Peyer's patch (tissue), 4 donors: ENCODE results near the gene RXRA. TPM values are rescaled to one million over a fixed set of nuclear protein-coding genes. Genes with fewer than 3 reads are reported as not detected.

Experiments
- DNase-seq, 3 donors: peaks; one replicate each; pipeline ENCODE4 v3.0.0-alpha.2; 2017 to 2019
- H3K27ac ChIP-seq, 4 donors: fragments of 200-600 bp; sonication (generic); one replicate each; pipeline ENCODE4 v1.5.1; 2016 to 2019
- H3K27me3 ChIP-seq, 2 donors: fragments of 200-600 bp; sonication (generic); one replicate each; pipeline ENCODE4 v1.5.1; 2019
- H3K36me3 ChIP-seq, 3 donors: fragments of 200-600 bp; sonication (generic); one replicate each; pipeline ENCODE4 v1.5.1; 2016 to 2019
- H3K4me1 ChIP-seq, 4 donors: fragments of 200-600 bp; sonication (generic); one replicate each; pipeline ENCODE4 v1.5.1; 2016 to 2019
- H3K4me3 ChIP-seq, 4 donors: fragments of 200-600 bp; sonication (generic); 1 replicate in 3 of 4; 2 replicates in 1 of 4; pipeline ENCODE4 v1.5.1; 2016 to 2019; ENCODE audit warnings: mild to moderate bottlenecking in 1 of 4
- H3K9me3 ChIP-seq, 4 donors: fragments of 200-600 bp; sonication (generic); one replicate each; pipeline ENCODE4 v1.5.1; 2016 to 2019; ENCODE audit warnings: mild to moderate bottlenecking in 1 of 4
- POLR2A ChIP-seq, 2 donors: fragments of 450-650 bp; IDR thresholded peaks; one replicate each; pipeline ENCODE4 v1.5.1; 2017; ENCODE audit warnings: antibody characterized with exemption in 2 of 2, mild to moderate bottlenecking in 2 of 2, moderate library complexity in 2 of 2
- total RNA-seq, 4 donors: library from RNA; depleted of rRNA; stranded (reverse); fragments of >200 nt; gene quantifications; one replicate each; pipeline ENCODE4 v1.1.0, GENCODE V29; 2016
- TF ChIP-seq, protein P1 (sequence below), 6 experiments: fragments of 450-650 bp in 4 of 6; fragments of 200-600 bp in 2 of 6; sonication (generic) in 1 of 6; IDR thresholded peaks; one replicate each; pipeline ENCODE4 v1.5.1; 2017 to 2019; ENCODE audit warnings: antibody characterized with exemption in 6 of 6, mild to moderate bottlenecking in 3 of 6, moderate library complexity in 1 of 6

Gene RXRA
- total RNA-seq, 4 donors from 2014 or later, result 54.5 to 83.6 (median 65.4) TPM

DNA sequence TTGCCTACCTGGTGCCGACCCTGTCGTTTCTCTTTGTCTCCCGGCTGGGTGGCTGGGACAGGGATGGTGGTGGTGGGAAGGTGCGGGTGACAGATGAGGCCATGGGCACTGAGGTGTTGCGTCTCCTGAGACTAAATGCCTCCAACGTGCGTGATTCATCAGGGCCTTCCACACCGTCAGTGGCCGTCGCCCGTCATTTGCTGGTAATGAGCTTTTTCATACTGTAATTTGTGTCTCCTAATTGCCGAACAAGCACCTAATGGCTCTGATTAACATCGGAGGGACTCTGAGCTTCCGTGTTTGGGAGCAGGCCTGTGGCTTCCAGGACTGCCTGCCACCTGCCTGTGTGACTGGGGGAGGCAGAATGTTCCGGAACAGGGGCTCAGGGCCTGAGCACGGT is 35.2 kb downstream of the RXRA start:
- no peaks in the 10 kb centered on the region for H3K27me3 ChIP-seq
- peak overlapping the region in 1 of 4 donors; percentile 11 for H3K27ac ChIP-seq
- no peaks in the 10 kb centered on the region for H3K36me3 ChIP-seq
- peaks cover 0 to 88% (median 9%) of the 10 kb centered on the region in 4 donors for H3K4me1 ChIP-seq
- H3K9me3 ChIP-seq, result no peaks in the 10 kb centered on the region
- TF ChIP-seq POLR2A (IDR thresholded peaks at IDR 0.05), result no peak
- TF ChIP-seq, protein P1, sequence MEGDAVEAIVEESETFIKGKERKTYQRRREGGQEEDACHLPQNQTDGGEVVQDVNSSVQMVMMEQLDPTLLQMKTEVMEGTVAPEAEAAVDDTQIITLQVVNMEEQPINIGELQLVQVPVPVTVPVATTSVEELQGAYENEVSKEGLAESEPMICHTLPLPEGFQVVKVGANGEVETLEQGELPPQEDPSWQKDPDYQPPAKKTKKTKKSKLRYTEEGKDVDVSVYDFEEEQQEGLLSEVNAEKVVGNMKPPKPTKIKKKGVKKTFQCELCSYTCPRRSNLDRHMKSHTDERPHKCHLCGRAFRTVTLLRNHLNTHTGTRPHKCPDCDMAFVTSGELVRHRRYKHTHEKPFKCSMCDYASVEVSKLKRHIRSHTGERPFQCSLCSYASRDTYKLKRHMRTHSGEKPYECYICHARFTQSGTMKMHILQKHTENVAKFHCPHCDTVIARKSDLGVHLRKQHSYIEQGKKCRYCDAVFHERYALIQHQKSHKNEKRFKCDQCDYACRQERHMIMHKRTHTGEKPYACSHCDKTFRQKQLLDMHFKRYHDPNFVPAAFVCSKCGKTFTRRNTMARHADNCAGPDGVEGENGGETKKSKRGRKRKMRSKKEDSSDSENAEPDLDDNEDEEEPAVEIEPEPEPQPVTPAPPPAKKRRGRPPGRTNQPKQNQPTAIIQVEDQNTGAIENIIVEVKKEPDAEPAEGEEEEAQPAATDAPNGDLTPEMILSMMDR (IDR thresholded peaks at IDR 0.05), result no peak
- no peak overlapping the region for H3K4me3 ChIP-seq
- DNase-seq, result no peak

DNA sequence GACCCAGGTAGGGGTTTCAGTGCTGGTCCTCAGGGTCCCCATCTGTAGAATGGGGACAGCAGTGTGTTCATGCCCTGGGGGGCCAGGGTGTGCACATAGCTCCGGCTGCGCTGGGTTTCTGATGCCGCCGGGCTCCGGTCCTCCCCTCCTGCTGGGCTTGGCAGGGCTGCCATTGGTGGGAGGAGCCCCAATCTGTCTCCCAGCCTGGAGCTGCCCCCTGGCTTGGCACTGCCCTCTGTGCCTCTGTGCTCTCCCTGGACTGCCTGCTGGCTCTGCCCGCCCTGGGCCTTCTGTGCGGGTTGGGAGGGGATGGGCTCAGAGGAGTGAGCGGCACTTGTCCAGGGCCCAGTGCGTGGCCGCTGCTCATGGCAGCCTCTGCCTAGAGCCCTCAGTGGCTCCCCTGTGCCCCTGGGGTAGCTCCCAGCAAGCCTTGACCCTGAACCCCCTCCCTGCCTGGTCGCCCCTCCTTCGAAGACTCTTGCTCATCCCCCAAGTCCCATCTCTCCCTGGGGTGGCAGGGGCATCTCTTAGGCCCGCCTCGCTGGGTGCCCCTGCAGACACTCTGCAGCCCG is 35.7 kb downstream of the RXRA start:
- DNase-seq, result no peak
- TF ChIP-seq, protein P1 (IDR thresholded peaks at IDR 0.05), result no peak
- no peak for TF ChIP-seq POLR2A (IDR thresholded peaks at IDR 0.05)
- Histone ChIP-seq H3K4me1 (peaks cover 0 to 88% (median 12%) of the 10 kb centered on the region in 4 donors), H3K36me3 (no peaks in the 10 kb centered on the region), H3K9me3 (no peaks in the 10 kb centered on the region), H3K4me3 (no peak overlapping the region), H3K27ac (no peak overlapping the region), H3K27me3 (no peaks in the 10 kb centered on the region)

DNA sequence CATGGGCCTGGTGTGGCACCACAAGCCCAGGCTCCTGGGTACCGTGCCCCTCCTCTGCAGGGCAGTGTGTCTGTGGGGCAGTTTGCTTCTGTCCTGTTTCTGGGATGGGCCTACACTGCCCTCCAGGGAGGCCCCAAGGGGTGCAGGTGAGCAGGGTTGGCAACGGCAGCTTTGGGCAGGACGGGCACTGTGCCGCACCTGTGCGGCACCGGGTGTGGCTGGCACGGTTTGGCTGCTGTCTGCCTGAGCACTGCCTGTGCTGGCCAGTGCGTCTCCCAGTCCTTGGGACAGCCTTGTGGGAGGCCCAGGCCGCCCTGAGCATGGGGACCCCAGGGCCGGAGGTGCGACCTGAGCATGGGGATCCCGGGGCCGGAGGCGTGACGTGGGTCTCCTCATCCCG is 37.2 kb downstream of the RXRA start:
- H3K27me3 ChIP-seq, result no peaks in the 10 kb centered on the region
- no peaks in the 10 kb centered on the region for H3K9me3 ChIP-seq
- no peak for DNase-seq
- H3K36me3 ChIP-seq, result no peaks in the 10 kb centered on the region
- no peak overlapping the region for H3K27ac ChIP-seq
- H3K4me3 ChIP-seq, result no peak overlapping the region
- TF ChIP-seq POLR2A (IDR thresholded peaks at IDR 0.05), result no peak
- TF ChIP-seq, protein P1 (IDR thresholded peaks at IDR 0.05), result no peak
- H3K4me1 ChIP-seq, result peaks cover 0 to 88% (median 13%) of the 10 kb centered on the region in 4 donors

DNA sequence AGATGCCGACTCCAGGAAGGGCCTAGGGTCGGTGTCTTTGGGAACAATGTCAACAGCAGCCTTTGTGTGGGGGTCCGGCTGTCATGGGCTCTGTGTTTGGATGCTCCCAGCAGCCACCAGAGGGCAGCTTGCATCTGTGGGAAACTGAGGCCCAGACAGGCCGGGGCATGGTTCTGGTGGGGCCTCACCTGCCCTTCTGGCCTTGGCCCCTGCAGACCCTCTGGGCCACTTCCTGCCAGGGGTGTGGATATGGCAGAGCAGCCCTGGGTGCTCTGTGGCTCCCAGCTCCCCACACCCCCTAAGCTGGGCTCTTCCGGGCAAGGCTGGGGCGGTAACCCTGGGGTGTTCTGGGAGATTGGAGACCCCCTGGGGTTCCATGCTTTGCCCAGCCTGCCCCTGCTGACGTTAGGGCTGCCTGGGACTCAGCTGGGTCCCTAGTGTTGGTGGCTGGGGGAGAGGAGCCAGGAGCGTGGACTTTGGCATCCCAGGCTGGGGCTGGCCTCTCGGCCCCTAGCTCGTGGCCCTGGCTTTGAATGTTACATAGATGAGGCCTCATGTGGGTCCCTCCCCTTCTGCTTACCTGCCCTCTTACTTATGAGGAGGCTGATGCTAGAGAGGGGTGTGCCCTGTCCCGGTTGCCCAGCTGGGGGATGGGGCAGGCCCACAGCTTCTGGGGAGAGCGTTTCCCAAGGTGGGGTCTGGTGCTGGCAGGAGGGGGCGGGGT is 38.3 kb downstream of the RXRA start:
- H3K4me1 ChIP-seq, result peaks cover 0 to 80% (median 13%) of the 10 kb centered on the region in 4 donors
- DNase-seq, result no peak
- TF ChIP-seq, protein P1 (IDR thresholded peaks at IDR 0.05), result no peak
- no peak for TF ChIP-seq POLR2A (IDR thresholded peaks at IDR 0.05)
- H3K36me3 ChIP-seq, result no peaks in the 10 kb centered on the region
- H3K9me3 ChIP-seq, result no peaks in the 10 kb centered on the region
- H3K4me3 ChIP-seq, result no peak overlapping the region
- no peaks in the 10 kb centered on the region for H3K27me3 ChIP-seq
- H3K27ac ChIP-seq, result peak overlapping the region in 1 of 4 donors; percentile 87

DNA sequence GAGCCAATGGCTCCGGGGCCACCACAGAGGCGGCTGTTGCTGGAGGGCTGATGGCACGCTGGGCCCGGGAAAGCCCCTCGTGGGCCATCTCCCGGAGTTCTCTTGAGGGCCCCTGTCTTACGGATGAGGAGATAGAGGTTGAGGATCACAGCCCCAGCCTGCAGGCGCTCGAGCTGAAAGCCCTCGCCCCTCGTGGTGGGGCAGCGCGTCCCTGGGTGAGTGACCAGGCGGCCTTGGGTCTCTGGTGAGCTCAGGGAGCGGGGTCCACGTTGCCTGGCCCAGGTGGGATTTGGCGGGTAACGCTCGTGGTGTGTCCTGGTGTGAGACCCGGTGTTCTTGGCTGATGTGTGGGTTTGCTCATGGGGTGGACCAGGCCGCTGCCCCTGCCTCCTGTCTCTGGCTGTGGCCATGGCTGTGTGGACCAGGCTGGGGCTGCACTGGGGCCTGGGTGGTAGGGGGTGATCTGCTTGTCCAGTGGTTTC is 38.9 kb downstream of the RXRA start:
- Histone ChIP-seq H3K4me1 (peaks cover 0 to 80% (median 13%) of the 10 kb centered on the region in 4 donors), H3K9me3 (no peaks in the 10 kb centered on the region), H3K27ac (peak overlapping the region in 3 of 4 donors; percentile 60 to 87 (median 85)), H3K27me3 (no peaks in the 10 kb centered on the region), H3K36me3 (no peaks in the 10 kb centered on the region), H3K4me3 (no peak overlapping the region)
- DNase-seq, result no peak
- no peak for TF ChIP-seq POLR2A (IDR thresholded peaks at IDR 0.05)
- TF ChIP-seq, protein P1 (IDR thresholded peaks at IDR 0.05), result no peak
